GM03348 (cell line): ENCODE measurements around the gene LYPD4.
A peak's percentile ranks its signal among the peaks of the same experiment; 100 is the strongest.

Source experiments
- DNase-seq: peaks from one replicate; pipeline ENCODE4 v3.0.0; 2012; ENCODE audit warnings: low spot score

The LYPD4 gene

DNA sequence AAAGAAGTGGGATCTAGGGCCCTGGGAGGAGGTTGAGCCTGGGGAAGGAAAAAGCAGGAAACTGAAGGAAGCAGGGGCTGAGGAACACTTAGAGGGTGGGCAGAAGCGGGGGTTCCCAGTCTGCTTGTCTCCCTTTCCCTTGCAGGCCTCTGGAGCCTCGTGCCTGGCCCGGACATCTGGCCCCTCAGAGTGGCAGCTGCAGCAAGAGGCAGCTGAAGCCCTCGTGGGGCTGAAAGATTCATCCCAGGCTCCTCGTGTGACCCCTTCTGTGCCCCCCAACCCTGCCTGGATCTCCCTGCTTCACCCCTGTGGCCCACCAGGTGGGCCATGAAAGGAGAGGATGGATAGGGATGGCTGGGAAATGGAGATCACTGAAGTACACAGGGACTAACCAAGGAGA is 5.9 kb upstream of the LYPD4 start:
- DNase-seq: no peak

DNA sequence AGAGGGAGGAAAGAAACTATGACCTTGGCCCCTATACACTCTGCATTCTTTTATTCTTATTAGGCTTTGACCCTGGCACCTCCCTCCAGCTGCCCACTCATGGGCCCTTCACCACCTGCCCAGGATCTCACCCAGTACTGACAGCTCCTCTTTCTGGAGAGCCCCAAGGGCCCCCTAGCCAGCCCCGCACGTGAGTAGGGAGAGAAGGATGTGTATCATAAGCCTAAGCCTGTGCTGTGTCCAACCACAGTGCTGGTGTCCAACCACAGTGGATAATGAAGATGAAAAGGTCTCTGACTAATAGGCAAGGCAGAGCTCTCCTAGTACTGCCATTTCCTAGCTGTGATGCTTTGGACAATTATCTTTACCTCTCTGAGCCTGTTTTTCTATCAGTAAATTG is 4.6 kb upstream of the LYPD4 start:
- no peak for DNase-seq

- no peak for DNase-seq
Measured at GRCh38 chr19:41848666-41849065, 4.2 kb upstream of the LYPD4 start.

GRCh38 chr19:41847351-41848105 is 3.0 kb upstream of the LYPD4 start:
- DNase-seq: peak; percentile 4

DNA sequence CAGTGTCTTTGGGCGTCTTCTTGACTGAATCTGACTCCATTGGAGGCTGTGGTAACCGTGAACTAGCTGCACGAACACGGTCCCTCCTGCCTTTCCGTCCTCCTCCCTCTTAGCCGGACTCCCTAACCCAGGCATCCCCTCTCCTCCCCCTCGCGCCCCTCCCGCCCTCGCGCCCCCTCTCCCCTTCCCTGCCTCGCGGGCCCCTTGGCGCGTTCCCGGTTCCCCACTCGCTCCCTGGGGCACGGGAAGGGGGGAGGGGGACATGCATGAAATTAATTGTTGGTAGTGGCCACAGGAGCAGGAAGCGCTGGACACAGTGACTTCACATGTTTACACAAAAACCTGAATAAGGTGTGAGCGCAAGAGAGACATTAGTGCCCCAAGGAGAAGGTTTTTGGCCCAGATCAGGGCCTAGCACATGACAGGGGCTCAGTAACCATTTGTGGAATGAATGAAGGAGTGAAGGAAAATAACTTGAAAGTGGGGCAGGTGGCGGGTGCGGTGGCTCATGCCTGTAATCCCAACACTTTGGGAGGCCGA is 638 bp upstream of the LYPD4 start:
- peak; percentile 2 for DNase-seq

- DNase-seq: no peak
Measured at GRCh38 chr19:41845001-41845050, 343 bp upstream of the LYPD4 start, which contains the start of gene DMRTC2. DMRTC2 (plus strand) TSS chr19:41845042; CDS start chr19:41847429, 2,387 bp downstream.

- DNase-seq: no peak
Measured at GRCh38 chr19:41843371-41843770, 1.1 kb downstream of the LYPD4 start.

DNA sequence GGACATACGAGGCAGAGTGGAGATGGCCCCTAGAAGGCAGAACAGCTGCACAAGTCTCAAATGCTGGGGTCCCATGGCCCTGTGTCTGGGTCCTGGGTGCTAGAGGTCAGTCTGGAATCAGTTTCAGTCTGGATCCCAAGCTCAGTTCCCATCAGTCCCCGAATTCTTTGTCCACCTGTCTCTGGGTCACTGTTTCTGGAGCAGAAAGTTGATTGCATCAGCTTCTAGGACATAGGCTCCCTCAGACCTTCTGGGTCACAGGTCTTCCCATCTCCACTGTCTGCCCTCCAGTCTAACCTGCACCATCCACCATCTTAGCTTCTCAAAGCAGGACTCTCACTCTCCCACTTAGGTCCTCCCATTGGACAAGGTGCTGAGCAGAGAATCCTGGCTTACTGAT is 5.3 kb downstream of the LYPD4 start:
- no peak for DNase-seq

- DNase-seq: no peak
Measured at GRCh38 chr19:41837981-41838708, 6.3 kb downstream of the LYPD4 start.

- peak; percentile 55 for DNase-seq
Measured at GRCh38 chr19:41821003-41821735, 23.3 kb downstream of the LYPD4 start.

- DNase-seq: no peak
Measured at GRCh38 chr19:41816761-41817160, 27.7 kb downstream of the LYPD4 start.

GRCh38 chr19:41815301-41815700 is 29.2 kb downstream of the LYPD4 start:
- DNase-seq: no peak

- no peak for DNase-seq
Measured at GRCh38 chr19:41813911-41814310, 30.6 kb downstream of the LYPD4 start.

DNA sequence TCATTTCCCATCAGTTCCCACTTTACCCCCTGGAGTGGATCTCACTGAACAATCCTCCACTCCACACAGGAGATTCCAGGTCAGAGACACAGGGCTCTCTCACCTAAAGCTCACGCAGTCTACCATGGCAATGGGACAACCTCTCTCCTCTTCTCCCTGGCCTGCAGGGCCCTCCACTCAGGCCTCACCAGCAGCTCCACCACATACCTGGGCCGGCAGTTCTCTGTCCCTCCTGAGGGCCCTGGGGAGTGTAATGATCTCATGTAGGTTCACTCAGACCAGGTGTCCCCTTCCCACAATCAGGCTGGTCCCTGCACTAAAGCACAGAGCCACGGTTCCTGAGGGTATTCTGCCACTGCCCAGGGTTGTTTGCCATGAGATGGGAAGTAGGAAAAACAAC is 32.5 kb downstream of the LYPD4 start:
- DNase-seq: no peak

DNA sequence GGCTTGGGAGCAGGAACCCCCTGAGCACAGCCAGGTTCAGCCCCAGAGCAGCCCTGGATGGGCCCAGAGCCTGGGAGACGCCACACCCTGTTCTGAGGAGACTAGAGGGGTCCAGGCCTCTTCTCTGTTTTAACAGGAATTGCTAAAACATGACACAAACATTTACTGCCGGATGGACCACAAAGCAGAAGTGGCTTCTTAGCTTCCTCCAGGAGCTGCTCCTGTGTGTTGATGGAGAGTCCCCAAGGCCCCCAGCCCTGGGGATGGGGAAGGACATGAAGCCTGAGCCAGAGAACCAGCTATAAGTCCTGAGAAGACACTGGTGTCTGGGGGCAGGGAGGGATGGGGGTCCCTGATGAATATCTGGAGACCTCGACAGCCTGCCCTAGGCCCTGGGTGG is 33.4 kb downstream of the LYPD4 start:
- DNase-seq: no peak

DNA sequence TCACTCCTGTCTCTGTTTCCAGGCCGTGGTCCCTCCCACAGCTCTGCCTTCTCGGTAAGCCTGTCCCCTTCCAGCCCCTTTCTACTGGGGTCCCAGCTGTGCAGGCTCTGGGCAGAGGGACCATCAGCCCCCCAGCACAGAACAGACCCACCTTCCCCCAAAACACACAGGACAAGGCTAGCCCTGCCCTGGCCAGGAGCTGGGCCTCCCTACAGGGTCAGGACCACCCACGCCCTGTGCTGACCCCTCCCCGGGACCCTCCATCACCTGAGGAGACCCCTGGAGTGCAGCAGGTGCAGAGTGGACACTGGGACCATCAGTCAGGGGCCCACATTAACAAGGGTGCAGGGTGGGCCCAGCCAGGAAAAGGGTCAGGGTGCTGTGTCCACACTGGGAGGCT is 34.2 kb downstream of the LYPD4 start:
- no peak for DNase-seq

- DNase-seq: no peak
Measured at GRCh38 chr19:41808663-41809566, 35.6 kb downstream of the LYPD4 start.

- no peak for DNase-seq
Measured at GRCh38 chr19:41807176-41807575, 37.3 kb downstream of the LYPD4 start.

GRCh38 chr19:41804336-41804735 is 40.1 kb downstream of the LYPD4 start:
- DNase-seq: no peak

DNA sequence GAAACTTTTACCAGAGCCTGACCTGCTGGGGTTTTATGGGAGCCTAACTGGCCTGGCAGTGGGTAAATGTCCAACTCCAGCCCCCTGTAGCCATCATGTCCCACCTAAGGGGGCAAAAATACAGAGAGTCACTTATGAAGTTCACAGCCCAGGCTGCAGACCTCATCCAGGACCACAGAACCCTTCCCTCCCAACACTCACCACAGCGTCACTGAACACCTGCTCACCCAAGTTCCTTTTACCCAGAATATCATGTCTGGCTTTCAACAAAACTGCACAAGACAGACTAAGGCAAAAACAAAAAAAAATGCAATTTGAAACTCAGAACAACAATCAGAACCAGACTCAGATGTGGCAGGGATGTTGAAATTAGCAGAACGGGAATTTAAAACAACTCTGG is 41.7 kb downstream of the LYPD4 start:
- DNase-seq: no peak

- no peak for DNase-seq
Measured at GRCh38 chr19:41801792-41802211, 42.7 kb downstream of the LYPD4 start.

DNA sequence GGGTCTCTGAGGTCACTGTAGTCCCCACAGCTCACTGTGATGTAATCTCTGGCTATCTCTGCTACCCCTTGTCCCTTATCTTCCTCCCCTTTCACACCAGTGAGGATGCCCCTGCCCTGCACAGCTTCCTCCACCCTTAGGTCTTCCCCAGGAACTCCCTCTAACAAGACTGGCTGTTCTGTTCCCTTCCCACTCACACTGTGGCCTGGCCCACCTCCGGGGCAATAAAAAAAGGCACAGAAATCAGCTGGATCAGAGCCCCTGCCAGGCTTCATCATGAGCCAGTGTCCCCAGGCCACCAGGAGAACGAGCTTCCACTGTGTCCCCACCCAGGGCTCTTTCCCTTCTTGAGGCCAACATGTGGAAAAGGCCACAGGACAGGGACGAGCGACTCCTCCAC is 43.5 kb downstream of the LYPD4 start:
- DNase-seq: no peak
